GM08714 (cell line): ENCODE data around the gene FHIT.

Experiments used
- H3K4me3 ChIP-seq: fragments of 200-500 bp; sonication (Bioruptor generic); 2 replicates; pipeline ENCODE4 v1.5.1; 2014; ENCODE audit warnings: mild to moderate bottlenecking, low read length, inconsistent platforms
- ZNF274 ChIP-seq: IDR thresholded peaks from 2 replicates; pipeline ENCODE4 v1.6.1; 2012; ENCODE audit warnings: mild to moderate bottlenecking, low read depth, low read length

FHIT gene

DNA sequence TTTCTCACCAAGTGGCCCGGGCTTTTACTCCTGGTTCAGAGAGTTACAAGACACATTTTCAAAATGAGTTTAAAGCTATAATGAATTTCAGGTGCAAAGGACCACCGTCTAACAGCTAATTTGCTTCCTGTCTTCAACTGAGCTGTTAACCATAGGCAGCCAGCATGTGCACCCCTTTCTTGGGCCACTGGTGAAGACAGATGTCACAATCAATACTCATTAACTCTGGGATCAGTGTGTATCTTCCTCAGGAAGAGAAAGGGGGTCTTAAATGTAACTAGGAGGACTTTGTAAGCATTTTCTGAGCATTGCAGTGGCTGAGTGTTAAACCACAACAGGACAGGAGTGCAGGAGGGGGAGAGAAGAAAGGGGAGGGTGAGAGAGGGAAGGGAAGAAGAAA, 1450.8 kb downstream of the FHIT start:
- TF ChIP-seq ZNF274: no peak

DNA sequence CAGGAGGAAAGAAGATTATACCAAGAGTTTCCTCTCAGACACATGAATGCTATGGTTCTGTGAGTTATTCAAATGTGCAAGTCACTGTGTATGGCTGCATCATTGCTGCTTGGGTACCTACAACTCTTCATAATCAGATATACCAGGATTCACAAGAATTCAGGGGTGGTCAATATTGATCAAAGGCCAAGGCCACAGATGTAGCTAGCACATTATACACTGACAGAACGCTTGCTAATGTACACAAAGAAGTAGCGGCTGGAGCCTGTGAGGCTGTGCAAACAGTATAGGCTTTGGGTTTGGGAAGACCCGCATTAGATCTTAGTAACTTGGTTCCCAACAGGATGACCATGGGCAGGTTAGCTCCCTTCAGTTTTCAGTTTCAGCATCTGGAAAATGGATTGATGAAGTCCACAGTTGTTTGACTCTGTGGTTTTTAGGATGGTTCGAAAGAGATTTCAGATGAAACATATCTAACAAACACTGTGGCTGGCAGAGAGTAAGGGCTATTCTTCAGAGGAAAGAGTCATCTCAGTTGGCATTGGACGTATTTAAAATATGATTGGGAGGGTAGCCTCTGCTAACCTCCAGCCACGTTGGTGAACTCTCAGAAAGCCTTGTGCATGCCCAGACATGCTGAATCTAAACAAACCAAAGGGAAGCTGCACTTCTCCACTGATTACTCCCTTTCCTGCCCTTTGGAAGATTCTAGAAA, 1452.7 kb downstream of the FHIT start:
- TF ChIP-seq ZNF274: no peak
- H3K4me3 ChIP-seq: no peak overlapping the region

More for the DNA sequence above, 1450.8 kb downstream of the FHIT start:
- no peak overlapping the region for H3K4me3 ChIP-seq

DNA sequence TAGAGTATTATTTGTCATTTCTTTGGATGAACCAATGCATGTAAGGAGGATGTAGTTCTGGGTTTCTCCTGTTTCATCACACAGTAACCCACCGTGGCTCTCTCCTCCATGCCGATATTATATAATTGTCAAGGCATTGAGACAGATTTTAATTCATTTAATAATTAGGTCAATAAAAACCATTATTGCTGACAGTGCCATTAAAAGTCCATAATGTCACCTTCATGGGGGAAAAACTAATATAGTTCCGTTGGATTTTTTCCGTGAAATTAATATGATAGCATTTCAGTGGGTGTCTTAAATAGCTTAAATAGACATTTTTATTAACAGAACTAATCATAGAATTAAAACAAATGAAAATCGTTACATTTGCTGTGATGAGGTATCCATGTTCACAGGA, 1453.7 kb downstream of the FHIT start:
- TF ChIP-seq ZNF274: no peak
- H3K4me3 ChIP-seq: no peak overlapping the region

DNA sequence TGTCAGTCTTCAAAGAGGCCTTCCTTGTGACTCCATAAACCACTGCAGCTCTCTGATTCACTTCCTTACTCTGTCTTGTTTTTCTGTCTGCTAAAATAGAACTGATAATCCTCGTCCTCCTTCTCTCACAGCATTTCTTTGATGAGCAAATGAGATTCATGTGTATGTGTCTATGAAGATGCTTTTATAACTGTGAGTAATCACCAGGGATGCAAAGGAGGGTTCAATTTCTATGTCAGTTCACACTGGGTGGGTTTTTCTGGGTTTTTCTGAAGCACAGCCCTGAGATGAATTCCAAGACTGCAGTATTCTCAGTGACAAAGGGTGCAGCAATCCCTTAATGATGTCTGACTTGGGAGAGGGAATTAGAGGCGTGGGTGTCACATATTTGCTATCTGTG, 1454.8 kb downstream of the FHIT start:
- H3K4me3 ChIP-seq: no peak overlapping the region

DNA sequence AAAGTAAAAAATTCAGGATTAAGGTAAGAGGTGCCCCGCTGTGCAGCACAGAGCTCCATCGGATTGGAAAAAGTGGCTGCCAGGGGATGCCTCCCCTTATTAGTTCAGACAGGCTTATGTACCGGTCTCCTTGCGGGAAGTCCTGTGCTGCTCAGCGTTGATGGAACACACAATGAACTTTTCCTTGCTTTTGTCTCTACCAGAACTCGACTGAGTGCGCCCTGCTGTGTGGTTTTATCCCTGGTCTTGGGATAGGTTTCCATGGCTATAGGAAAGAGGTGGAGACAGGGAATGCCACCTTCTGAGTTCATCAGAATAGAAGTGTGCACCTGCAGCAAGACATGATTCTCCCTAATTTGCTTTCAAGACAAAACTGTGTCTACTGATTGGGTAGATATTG, 1455.5 kb downstream of the FHIT start:
- TF ChIP-seq ZNF274: no peak
- H3K4me3 ChIP-seq: no peak overlapping the region

More for the DNA sequence above, 1454.8 kb downstream of the FHIT start:
- no peak for TF ChIP-seq ZNF274

DNA sequence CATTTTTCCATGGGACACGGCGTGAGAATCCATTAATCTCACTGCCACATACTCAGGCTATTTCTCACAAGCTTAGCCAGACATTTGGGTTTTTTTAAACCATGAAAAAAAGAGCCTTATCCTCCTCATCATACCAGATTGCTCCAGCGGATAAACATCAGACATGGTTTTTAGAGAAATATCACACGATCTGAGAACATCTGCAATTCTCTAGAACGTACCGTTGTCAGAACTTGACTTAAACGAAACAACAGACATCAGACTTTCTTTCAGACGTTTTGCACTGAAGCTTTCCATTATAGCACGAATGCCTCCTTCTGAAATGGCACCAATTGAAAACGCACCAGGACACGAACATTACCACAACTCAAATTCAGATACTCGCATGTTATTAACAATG, 1457.3 kb downstream of the FHIT start:
- H3K4me3 ChIP-seq: no peak overlapping the region
- no peak for TF ChIP-seq ZNF274

DNA sequence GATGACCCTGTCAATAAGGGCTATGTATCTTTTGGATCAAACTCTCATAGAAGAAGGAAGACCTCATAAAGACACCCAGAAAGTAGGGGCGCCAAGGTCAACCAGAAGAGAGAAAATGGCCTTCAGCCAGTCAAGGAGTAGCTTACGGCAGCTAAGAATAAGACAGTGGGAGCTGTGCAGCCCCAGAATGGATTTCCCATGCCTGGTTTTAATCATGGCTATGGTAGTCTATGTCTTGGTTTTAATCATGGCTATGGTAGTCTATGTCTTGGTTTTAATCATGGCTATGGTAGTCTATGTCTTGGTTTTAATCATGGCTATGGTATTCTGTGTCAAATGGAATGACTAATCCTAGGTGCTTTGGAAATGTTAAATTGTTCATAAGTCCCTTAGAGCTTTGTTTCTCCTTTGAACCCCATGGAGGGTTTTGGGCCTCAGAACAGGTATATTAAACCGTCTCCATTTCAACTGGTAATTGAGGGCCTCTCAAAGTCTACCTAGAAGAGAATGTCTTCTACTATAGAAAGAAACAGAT, 1459.4 kb downstream of the FHIT start:
- TF ChIP-seq ZNF274: no peak
- H3K4me3 ChIP-seq: no peak overlapping the region

DNA sequence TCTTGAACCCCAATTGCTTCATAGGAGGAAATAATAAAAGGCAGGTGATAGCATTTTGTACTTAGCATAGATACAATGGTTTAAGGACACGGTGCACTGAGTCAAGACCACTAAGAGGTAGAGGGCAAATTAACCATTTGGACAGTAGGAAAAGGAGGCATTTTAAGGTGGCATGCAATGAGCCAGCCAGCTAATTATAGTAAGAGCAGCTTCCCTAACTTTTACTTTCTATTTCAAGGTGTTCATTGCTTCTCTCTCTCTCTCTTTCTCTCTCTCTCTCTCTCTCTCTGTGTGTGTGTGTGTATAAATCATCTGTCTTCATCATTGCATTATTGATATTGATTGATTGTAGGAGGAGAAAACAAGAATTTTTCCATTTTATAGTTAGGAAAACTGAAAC, 1461.0 kb downstream of the FHIT start:
- TF ChIP-seq ZNF274: no peak
- H3K4me3 ChIP-seq: no peak overlapping the region

DNA sequence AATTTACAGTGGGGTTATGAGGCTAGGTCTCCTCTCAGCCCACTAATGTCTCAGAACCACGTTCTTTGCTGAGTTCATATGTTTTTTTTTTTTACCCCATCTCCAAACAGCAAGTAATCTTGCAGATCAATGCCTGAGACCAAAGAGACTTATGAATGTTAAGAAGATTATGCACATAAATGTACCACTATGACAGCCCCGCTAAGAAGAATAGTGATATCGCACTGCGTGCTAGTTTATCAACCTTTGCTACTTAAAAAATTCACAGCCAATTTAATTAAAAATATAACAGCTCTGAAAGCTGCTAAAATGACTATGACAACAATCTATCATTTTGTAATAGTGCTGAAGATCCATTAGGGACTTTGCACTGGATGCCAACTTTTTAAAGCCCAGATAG, 1462.5 kb downstream of the FHIT start:
- H3K4me3 ChIP-seq: no peak overlapping the region
- no peak for TF ChIP-seq ZNF274

DNA sequence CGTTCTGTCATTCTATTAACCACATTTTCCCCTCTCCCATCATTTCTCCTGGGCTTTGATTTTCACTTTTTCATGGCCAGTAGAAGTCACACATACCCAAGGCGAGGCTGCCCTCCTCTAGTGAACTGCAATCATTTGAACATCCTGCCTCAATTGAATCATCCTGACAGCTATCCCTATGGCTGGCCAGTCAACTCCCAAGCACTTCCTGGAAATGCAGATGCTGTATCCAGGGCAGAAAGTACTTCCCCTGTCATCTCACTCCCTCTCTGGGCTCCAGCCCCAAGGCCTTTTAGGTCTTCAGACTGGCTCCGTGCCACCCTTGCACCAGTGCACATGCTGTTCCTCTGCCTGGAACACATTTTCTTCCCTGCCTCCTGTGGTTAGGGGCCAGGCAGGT, 1463.1 kb downstream of the FHIT start:
- no peak for TF ChIP-seq ZNF274
- no peak overlapping the region for H3K4me3 ChIP-seq

DNA sequence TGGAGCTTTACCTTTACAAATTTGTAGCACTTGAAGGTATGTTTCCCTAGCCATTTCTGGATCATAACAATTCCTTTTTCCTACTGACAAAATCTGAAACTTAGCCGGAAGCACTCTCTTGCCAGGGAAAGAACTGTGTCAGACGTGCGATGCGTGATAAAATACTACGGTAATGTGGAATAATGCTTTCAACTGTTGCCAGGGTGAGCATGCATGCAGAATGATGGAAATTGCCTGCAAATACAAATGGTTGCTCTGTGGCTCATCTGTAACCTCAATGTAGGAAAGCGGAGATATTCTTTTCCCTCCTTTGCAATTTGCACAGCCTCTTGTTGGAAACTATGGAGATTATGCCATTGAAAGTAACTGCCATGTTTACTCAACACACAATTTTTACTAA, 1464.9 kb downstream of the FHIT start:
- no peak for TF ChIP-seq ZNF274
- no peak overlapping the region for H3K4me3 ChIP-seq

DNA sequence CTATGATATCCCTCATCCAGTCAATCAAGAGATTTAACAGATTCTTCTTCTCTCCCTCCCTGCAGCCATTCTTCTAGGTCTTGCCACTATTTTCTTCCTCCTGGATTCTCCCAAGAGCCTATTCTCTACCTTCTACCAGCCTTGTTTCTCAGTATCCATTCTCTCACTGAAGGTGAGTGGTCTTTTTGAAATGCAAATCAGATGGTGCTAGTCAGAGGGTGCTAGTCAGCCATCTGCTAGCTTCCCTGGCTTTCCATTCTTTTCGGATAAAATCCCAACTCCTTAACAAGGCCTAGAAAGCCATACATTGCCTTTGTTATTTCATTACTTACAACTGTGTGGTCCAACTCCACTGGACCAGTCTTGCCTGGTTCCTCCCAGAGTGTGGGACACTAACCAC, 1467.1 kb downstream of the FHIT start:
- TF ChIP-seq ZNF274: no peak
- no peak overlapping the region for H3K4me3 ChIP-seq

DNA sequence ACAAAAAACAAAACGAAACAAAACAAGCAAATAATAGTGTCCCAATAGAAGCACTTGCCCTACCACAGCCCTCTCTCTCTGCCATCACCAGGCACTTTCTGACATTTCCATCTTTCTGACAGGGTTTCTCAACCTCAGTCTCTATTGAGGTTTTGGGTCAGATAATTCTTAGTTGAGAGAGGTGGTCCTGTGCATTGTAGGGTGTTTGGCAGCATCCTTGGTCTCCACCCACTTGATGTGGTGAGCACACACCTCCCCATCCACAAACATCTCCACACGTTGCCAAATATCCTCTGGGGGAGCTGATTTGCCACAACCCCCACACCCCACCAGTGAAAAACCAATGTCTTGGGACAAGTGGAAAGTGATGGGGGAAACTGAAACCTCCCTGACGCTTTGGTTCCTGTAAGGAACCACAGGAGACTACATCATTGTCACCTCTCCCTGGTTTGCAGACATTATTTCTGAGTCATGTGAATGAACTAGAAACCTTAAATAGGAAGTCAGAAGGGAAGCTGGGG, 1467.7 kb downstream of the FHIT start:
- no peak for TF ChIP-seq ZNF274
- no peak overlapping the region for H3K4me3 ChIP-seq

DNA sequence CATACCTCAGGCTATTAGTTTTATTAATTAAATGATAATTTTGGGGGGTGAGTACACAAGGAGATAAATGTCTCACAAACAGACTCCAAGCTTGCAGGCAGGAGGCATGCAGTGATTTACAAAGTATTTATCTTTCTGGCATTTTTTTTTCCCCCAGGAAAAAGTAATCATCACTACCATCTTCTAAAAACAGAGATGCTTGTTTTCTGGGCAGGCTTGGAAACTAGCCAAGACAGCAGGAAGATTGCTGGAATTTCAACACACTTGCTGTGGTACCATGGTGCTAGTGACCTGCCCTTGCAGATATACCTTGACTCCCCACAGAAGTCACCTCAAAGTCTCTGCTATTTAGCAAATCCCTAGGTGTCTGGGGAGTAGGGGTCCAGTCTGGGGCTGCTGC, 1468.6 kb downstream of the FHIT start:
- no peak overlapping the region for H3K4me3 ChIP-seq
- no peak for TF ChIP-seq ZNF274

DNA sequence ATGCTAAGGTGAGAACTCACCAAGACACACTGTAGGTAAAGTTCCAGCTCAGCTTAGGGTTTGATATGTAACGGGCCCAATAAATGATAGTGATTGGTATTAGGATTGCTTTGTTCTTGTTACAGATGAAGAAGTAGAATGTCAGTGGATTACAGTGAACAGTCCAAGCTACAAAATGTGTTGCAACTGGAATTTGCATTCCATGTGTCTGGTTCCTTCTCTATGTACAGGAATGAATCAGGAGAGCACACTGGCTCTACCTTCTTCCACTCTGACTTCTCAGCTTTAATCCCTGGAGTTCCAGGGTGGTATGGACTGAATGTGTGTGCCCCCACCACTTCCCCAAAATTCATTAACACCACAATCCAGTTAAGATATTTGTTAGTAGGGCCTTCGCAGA, 1471.0 kb downstream of the FHIT start:
- H3K4me3 ChIP-seq: no peak overlapping the region
- no peak for TF ChIP-seq ZNF274

DNA sequence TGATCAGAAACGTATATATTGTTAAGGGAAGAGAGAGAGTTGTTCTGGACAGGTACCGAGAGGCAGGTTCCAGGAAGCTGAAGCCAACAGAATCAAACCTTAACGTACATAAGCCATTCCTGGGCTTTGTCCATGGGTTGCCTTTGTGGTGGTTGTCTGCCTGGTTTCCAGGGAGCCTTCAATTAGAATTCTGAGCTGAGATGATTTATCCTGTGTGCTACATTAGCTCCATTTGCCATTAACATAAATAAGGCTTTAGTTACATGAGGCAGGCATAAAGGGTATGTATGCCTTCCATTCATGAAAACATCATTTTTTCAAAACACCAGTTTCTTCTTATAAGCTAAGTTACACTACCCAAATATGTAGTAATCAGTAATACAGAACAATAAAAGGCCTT, 1472.0 kb downstream of the FHIT start:
- no peak for TF ChIP-seq ZNF274
- H3K4me3 ChIP-seq: no peak overlapping the region
